GM19023 (cell line): ENCODE measurements around the gene PRDM4.
A peak's percentile ranks its signal among the peaks of the same experiment; 100 is the strongest.
"Not testable (repeated sequence)": the region's sequence is repeated elsewhere in the genome, so short reads cannot be mapped to it uniquely, and the experiment has no call there.

Experiments
- ATAC-seq: cut with Tn5 transposase; IDR thresholded peaks from one replicate; pipeline ENCODE4 v1.9.1; 2021; ENCODE audit warnings: mild to moderate bottlenecking, moderate library complexity; ENCODE audit not compliant: unreplicated experiment

Gene PRDM4

GRCh38 chr12:107702106-107702505, 58.8 kb downstream of the PRDM4 start:
- ATAC-seq, result no peak

DNA sequence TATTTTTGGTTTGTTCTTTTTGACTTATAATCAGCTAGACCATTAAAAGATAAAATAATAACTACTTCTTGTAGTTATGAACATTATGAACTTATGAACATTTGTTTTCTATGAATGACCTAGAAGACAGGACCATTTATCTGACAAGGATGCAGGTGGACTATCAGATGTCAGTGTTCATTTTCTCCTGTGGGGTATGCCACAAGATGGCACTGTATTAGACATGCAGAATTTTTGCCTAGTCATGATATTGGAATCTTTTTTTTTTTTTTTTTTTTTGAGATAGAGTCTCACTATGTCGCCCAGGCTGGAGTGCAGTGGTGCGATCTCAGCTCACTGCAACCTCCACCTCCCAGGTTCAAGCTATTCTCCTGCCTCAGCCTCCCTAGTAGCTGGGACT, 65.2 kb downstream of the PRDM4 start:
- ATAC-seq, result not testable (repeated sequence)

- ATAC-seq, result peak; percentile 89
Observed at GRCh38 chr12:107685360-107686248, 75.3 kb downstream of the PRDM4 start, which contains the start of gene PWP1. Gene PWP1 (plus strand): TSS chr12:107685799. CDS start chr12:107685900, 101 bp downstream.

- ATAC-seq, result no peak
Observed at GRCh38 chr12:107684990-107685359, 76.0 kb downstream of the PRDM4 start.

DNA sequence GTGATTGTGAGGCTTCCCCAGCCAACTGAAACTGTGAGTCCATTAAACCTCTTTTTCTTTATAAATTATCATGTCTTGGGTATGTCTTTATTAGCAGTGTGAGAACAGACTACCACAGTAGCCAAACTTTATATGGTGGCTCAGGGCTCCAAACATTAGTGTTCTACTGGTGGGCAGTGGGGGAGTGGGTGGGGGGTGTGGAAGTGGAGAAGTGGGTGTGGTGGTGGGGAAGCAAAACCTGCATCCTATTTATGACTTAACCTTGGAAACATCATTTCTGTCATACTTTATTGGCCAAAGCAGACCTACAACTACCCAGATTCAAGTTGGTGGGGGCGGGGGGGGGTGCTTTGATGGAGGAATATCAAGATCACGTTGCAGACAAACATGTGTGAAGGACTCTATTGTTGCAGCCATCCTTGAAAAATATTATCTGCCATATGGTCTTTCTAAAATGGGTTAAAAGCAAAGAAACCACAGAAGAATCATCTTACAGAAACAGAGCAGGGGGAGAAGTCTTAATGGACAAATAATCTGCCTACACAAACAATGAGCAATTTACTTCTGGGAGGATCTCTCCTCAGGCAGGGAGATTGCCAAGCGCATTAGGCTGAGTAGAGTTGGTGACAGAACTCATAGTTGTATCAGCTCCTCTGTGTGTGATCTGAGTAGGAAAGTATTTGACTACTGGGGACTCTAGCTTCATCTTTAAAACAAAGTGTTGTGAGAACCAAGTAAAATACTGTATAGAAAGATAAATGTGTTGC, 76.7 kb downstream of the PRDM4 start:
- ATAC-seq, result no peak
